TTC549 (cell line): ENCODE measurements around the gene TFCP2L1.

Experiments
- FAIRE-seq: peaks from 2 replicates; lab custom pipeline; 2012; peaks lifted over from hg19 to GRCh38; lab: Jason Lieb, UNC

Gene TFCP2L1

GRCh38 chr2:121218386-121218938 is 66.5 kb downstream of the TFCP2L1 start:
- FAIRE-seq, result no peak

- FAIRE-seq, result no peak
Measured at GRCh38 chr2:121217627-121218026, 67.4 kb downstream of the TFCP2L1 start.

- no peak for FAIRE-seq
Measured at GRCh38 chr2:121214296-121214695, 70.7 kb downstream of the TFCP2L1 start.

GRCh38 chr2:121213386-121213785 is 71.6 kb downstream of the TFCP2L1 start:
- FAIRE-seq, result no peak

- FAIRE-seq, result no peak
Measured at GRCh38 chr2:121212661-121213325, 72.2 kb downstream of the TFCP2L1 start.

- no peak for FAIRE-seq
Measured at GRCh38 chr2:121211689-121212151, 73.3 kb downstream of the TFCP2L1 start.

- FAIRE-seq, result no peak
Measured at GRCh38 chr2:121211251-121211650, 73.8 kb downstream of the TFCP2L1 start.

GRCh38 chr2:121210691-121211090 is 74.3 kb downstream of the TFCP2L1 start:
- no peak for FAIRE-seq

GRCh38 chr2:121209014-121209610 is 75.9 kb downstream of the TFCP2L1 start:
- FAIRE-seq, result no peak

- FAIRE-seq, result no peak
Measured at GRCh38 chr2:121207494-121207893, 77.5 kb downstream of the TFCP2L1 start.

- no peak for FAIRE-seq
Measured at GRCh38 chr2:121205321-121205942, 79.6 kb downstream of the TFCP2L1 start.

- no peak for FAIRE-seq
Measured at GRCh38 chr2:121203591-121204249, 81.3 kb downstream of the TFCP2L1 start.

- FAIRE-seq, result no peak
Measured at GRCh38 chr2:121202541-121203310, 82.3 kb downstream of the TFCP2L1 start.

- no peak for FAIRE-seq
Measured at GRCh38 chr2:121201796-121202195, 83.2 kb downstream of the TFCP2L1 start.

GRCh38 chr2:121200419-121201315 is 84.3 kb downstream of the TFCP2L1 start:
- FAIRE-seq, result no peak

- no peak for FAIRE-seq
Measured at GRCh38 chr2:121200011-121200347, 85.0 kb downstream of the TFCP2L1 start.

- FAIRE-seq, result no peak
Measured at GRCh38 chr2:121199281-121200010, 85.6 kb downstream of the TFCP2L1 start.

GRCh38 chr2:121197369-121198091 is 87.5 kb downstream of the TFCP2L1 start:
- FAIRE-seq, result no peak

GRCh38 chr2:121196849-121197155 is 88.2 kb downstream of the TFCP2L1 start:
- no peak for FAIRE-seq
